GM19468 (cell line): Measurements from ENCODE around the gene ZXDC.

Source experiments
- ATAC-seq: cut with Tn5 transposase; IDR thresholded peaks from one replicate; pipeline ENCODE4 v1.9.1; 2021; ENCODE audit warnings: mild to moderate bottlenecking, moderate library complexity, moderate number of reproducible peaks; ENCODE audit not compliant: unreplicated experiment; ENCODE audit errors: extremely low read depth

Gene ZXDC

GRCh38 chr3:126475413-126476114 lies at the start of gene ZXDC:
Gene ZXDC (minus strand): TSS chr3:126475891. CDS start chr3:126475865, 26 bp downstream.
- peak; percentile 81 for ATAC-seq

GRCh38 chr3:126525091-126525852 lies 49.6 kb upstream of the ZXDC start:
- no peak for ATAC-seq

- no peak for ATAC-seq
These were observed 48.8 kb upstream of the ZXDC start for GRCh38 chr3:126524429-126524988.

- no peak for ATAC-seq
These were observed 48.2 kb upstream of the ZXDC start, which contains the start of gene CHST13 for GRCh38 chr3:126523745-126524428. Gene CHST13 (plus strand): TSS chr3:126524155. CDS start chr3:126524333, 178 bp downstream.

GRCh38 chr3:126522363-126522788 lies 46.7 kb upstream of the ZXDC start:
- no peak for ATAC-seq

GRCh38 chr3:126521122-126521891 lies 45.6 kb upstream of the ZXDC start:
- ATAC-seq, result no peak

- no peak for ATAC-seq
These were observed 44.1 kb upstream of the ZXDC start for GRCh38 chr3:126519506-126520455.

GRCh38 chr3:126518779-126519177 lies 43.1 kb upstream of the ZXDC start:
- ATAC-seq, result no peak

GRCh38 chr3:126517986-126518778 lies 42.5 kb upstream of the ZXDC start:
- no peak for ATAC-seq

- no peak for ATAC-seq
These were observed 41.7 kb upstream of the ZXDC start, which contains the start of gene UROC1 for GRCh38 chr3:126517291-126517951. Gene UROC1 (minus strand): TSS chr3:126517773. CDS start chr3:126517719, 54 bp downstream.

- ATAC-seq, result no peak
These were observed 41.2 kb upstream of the ZXDC start for GRCh38 chr3:126516936-126517290.

GRCh38 chr3:126516152-126516935 lies 40.7 kb upstream of the ZXDC start:
- ATAC-seq, result no peak

- ATAC-seq, result no peak
These were observed 39.5 kb upstream of the ZXDC start for GRCh38 chr3:126515066-126515706.

- ATAC-seq, result no peak
These were observed 38.5 kb upstream of the ZXDC start for GRCh38 chr3:126514161-126514560.

GRCh38 chr3:126512916-126513650 lies 37.4 kb upstream of the ZXDC start:
- no peak for ATAC-seq

- ATAC-seq, result no peak
These were observed 36.3 kb upstream of the ZXDC start for GRCh38 chr3:126512026-126512425.
